SK-N-MC (cell line): Measurements from ENCODE around the gene ANKS3.

ENCODE experiments used
- EZH2 ChIP-seq: fragments of 200-600 bp; sonication (generic); IDR thresholded peaks from one replicate; pipeline ENCODE4 v1.6.1; 2017; ENCODE audit warnings: antibody characterized with exemption
- FOXP2 ChIP-seq: optimal IDR thresholded peaks from 2 replicates; pipeline ENCODE3; 2011; ENCODE audit warnings: mild to moderate bottlenecking, moderate library complexity; ENCODE audit not compliant: insufficient read depth; ENCODE audit errors: extremely low read length, control extremely low read depth
- POLR2AphosphoS5 ChIP-seq: IDR thresholded peaks from 2 replicates; pipeline ENCODE4 v1.6.1; 2012; ENCODE audit warnings: mild to moderate bottlenecking, low read depth, low read length, borderline replicate concordance

- TF ChIP-seq EZH2 (no peak), POLR2AphosphoS5 (no peak), FOXP2 (no peak)
Observed at GRCh38 chr16:4700380-4700996, 33.6 kb downstream of the ANKS3 start.
